Prostate gland (tissue), 2 donors: ENCODE data around the gene MUC5AC. TPM values are rescaled to one million over a fixed set of nuclear protein-coding genes. Genes with fewer than 3 reads are reported as not detected.

Experiments used
- DNase-seq: peaks from one replicate; pipeline ENCODE4 v3.0.0-alpha.2; 2019; ENCODE audit warnings: low spot score
- H3K27ac ChIP-seq, 2 donors: fragments of 200-600 bp; sonication (generic); 2 replicates each; pipeline ENCODE4 v1.5.1; 2017 to 2019
- H3K27me3 ChIP-seq: fragments of 200-600 bp; sonication (generic); replicated peaks from 2 replicates; pipeline ENCODE4 v1.5.1; 2019; ENCODE audit not compliant: insufficient read depth
- H3K36me3 ChIP-seq, 2 donors: fragments of 200-600 bp; sonication (generic); 1 replicate in 1 of 2; 2 replicates in 1 of 2; pipeline versions ENCODE4 v1.5.1 to v1.8.1; 2017 to 2019
- H3K4me1 ChIP-seq: fragments of 200-600 bp; sonication (generic); replicated peaks from 2 replicates; pipeline ENCODE4 v1.5.1; 2019
- H3K4me3 ChIP-seq, 2 donors: fragments of 200-600 bp; sonication (generic); 2 replicates each; pipeline ENCODE4 v1.5.1; 2017 to 2019
- H3K9me3 ChIP-seq: fragments of 200-600 bp; sonication (generic); 2 replicates; pipeline ENCODE4 v1.5.1; 2017
- CTCF ChIP-seq, 4 experiments: fragments of 200-600 bp in 2 of 4; fragments of 450-650 bp in 2 of 4; sonication (generic) in 2 of 4; IDR thresholded peaks; 1 replicate in 3 of 4; 2 replicates in 1 of 4; pipeline ENCODE4 v1.5.1; 2016 to 2019; ENCODE audit warnings: antibody characterized with exemption in 4 of 4, mild to moderate bottlenecking in 2 of 4, moderate library complexity in 2 of 4
- POLR2A ChIP-seq: fragments of 450-650 bp; IDR thresholded peaks from one replicate; pipeline ENCODE4 v1.6.1; 2016; ENCODE audit warnings: antibody characterized with exemption, mild to moderate bottlenecking
- POLR2AphosphoS5 ChIP-seq: sonication (generic); formaldehyde crosslinking; IDR thresholded peaks from one replicate; pipeline ENCODE4 v1.6.1; 2017; ENCODE audit warnings: antibody characterized with exemption
- whole genome bisulfite sequencing: methylation state at CpG from one replicate; pipeline ENCODE4 v1.1.5; 2018; 5-methylcytosine and 5-hydroxymethylcytosine counted together
- intact Hi-C: fragments of 100-400 bp; cut with DNase I; formaldehyde crosslinking; loops from one replicate; pipeline ENCODE4 v1.14.2; 2022
- total RNA-seq, 2 donors: library from RNA; depleted of rRNA; stranded (reverse); fragments of >200 nt; gene quantifications; one replicate each; pipeline ENCODE4 v1.1.0, GENCODE V29; 2016

MUC5AC gene
- total RNA-seq, 2 donors from 2014 or later, result 0.05 to 0.45 TPM

- intact Hi-C loops, result no loop called here
Observed at GRCh38 chr11:1175461-1176223, 17.9 kb downstream of the MUC5AC start.

GRCh38 chr11:1176224-1177019, 18.7 kb downstream of the MUC5AC start:
- Histone ChIP-seq H3K27ac (no peak overlapping the region), H3K4me1 (no peaks in the 10 kb centered on the region), H3K4me3 (no peak overlapping the region), H3K27me3 (no peaks in the 10 kb centered on the region), H3K9me3 (no peaks in the 10 kb centered on the region), H3K36me3 (no peaks in the 10 kb centered on the region)
- TF ChIP-seq CTCF (IDR thresholded peaks at IDR 0.05), result no peak
- no peak for TF ChIP-seq POLR2AphosphoS5
- no peak for TF ChIP-seq POLR2A
- intact Hi-C loops, result no loop called here
- no peak for DNase-seq
- 77% methylated on average over 19 of the region's 32 CpGs for WGBS

More at GRCh38 chr11:1175461-1176223, 17.9 kb downstream of the MUC5AC start:
- Histone ChIP-seq H3K36me3 (no peaks in the 10 kb centered on the region), H3K4me3 (no peak overlapping the region), H3K27me3 (no peaks in the 10 kb centered on the region), H3K4me1 (no peaks in the 10 kb centered on the region), H3K9me3 (no peaks in the 10 kb centered on the region), H3K27ac (no peak overlapping the region)
- TF ChIP-seq POLR2AphosphoS5 (no peak), POLR2A (no peak), CTCF (IDR thresholded peaks at IDR 0.05) (no peak)
- WGBS, result 79% methylated on average over 22 of the region's 22 CpGs
- DNase-seq, result no peak

GRCh38 chr11:1177020-1177770, 19.4 kb downstream of the MUC5AC start:
- no peaks in the 10 kb centered on the region for H3K9me3 ChIP-seq
- TF ChIP-seq POLR2A, result no peak
- TF ChIP-seq POLR2AphosphoS5, result no peak
- TF ChIP-seq CTCF (IDR thresholded peaks at IDR 0.05), result no peak
- WGBS, result 89% methylated on average over 34 of the region's 34 CpGs
- no peak overlapping the region for H3K4me3 ChIP-seq
- intact Hi-C loops, result no loop called here
- no peak overlapping the region for H3K27ac ChIP-seq
- H3K36me3 ChIP-seq, result no peaks in the 10 kb centered on the region
- H3K27me3 ChIP-seq, result no peaks in the 10 kb centered on the region
- H3K4me1 ChIP-seq, result no peaks in the 10 kb centered on the region
- no peak for DNase-seq

- intact Hi-C loops, result no loop called here
- H3K4me3 ChIP-seq, result no peak overlapping the region
- H3K27me3 ChIP-seq, result no peaks in the 10 kb centered on the region
- H3K4me1 ChIP-seq, result no peaks in the 10 kb centered on the region
- no peak for TF ChIP-seq POLR2AphosphoS5
- TF ChIP-seq POLR2A, result no peak
- no peak for TF ChIP-seq CTCF (IDR thresholded peaks at IDR 0.05)
- WGBS, result 84% methylated on average over 12 of the region's 12 CpGs
- H3K27ac ChIP-seq, result no peak overlapping the region
- no peaks in the 10 kb centered on the region for H3K9me3 ChIP-seq
- DNase-seq, result no peak
- no peaks in the 10 kb centered on the region for H3K36me3 ChIP-seq
Observed at GRCh38 chr11:1177771-1178090, 20.0 kb downstream of the MUC5AC start.
